Measurements from ENCODE around the gene EPB41L3.
"Not testable (repeated sequence)": the region's sequence is repeated elsewhere in the genome, so short reads cannot be mapped to it uniquely, and the experiment has no call there.

EPB41L3 gene

DNA sequence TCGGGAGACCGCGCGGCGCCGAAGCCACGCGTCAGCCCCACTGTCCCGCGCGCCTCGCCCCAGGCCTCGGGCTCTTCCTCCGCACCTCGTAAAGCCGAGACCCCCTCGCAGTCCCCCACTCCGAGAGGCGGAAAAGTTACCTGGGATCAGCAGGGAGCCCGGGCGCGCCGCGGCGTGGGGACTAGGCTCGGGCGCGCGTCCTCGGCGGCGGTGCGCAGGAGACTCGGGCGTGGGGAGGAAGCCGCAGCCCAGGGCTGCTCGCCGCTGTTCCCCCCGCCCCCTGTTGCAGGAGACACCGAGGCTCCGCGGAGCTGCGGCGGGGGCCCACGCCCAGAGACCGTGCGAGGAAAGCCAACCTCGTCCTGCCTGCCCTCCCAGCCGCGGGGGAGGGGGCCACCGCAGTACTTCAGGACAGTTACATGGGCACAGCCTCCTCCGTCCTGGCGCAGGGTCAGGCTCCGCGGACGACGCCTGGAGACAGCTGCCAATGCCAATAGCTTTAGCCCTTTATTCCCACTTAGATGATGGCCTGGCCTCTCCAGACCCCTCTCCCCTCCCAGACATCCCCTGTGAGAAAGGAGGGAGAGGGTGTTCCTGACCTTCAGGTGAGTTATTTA, at the start of gene EPB41L3:
Gene EPB41L3, minus strand, starts transcription at position 225 of the 617 bp plus-strand sequence. CDS start 54,814 bp downstream, outside the sequence.
- FAIRE-seq: no peak

DNA sequence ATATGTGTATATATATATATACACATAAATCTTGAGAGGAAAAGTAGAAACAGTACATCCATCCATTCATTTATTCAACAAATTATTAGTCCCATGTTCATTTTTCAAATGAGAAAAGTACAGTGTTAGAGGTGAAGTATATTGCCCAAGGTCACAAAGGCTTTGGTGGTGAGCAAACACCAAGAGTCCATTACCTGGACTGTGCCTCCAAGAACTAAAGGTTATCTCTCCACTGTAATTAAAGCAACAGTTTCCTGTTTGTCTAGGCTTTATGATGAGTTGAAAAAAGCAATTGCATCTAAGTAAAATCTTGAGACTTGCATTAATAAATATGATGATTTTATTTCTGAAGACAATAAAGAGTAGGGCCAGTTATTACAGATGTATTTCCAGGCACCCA, 44.7 kb upstream of the EPB41L3 start:
- no peak for FAIRE-seq

DNA sequence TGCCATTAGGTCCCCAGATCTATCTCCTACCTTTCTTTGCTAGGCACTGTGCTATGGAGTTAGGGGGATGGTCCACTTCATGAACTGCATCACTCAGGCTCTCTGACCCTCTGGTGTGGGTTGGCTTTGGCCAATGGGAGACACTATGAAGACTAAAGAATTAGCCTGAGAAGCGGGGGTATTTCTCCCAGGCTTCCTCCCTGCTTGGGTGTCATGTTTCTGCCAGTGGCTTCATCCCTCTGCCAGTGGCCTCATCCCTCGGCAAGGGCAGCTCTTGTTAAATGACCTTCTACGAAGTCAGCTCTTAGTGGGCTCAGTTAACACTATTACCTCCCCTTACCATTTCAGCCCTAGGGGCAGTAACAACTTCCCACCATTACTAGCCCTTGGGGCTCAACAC, 41.9 kb upstream of the EPB41L3 start:
- no peak for FAIRE-seq

DNA sequence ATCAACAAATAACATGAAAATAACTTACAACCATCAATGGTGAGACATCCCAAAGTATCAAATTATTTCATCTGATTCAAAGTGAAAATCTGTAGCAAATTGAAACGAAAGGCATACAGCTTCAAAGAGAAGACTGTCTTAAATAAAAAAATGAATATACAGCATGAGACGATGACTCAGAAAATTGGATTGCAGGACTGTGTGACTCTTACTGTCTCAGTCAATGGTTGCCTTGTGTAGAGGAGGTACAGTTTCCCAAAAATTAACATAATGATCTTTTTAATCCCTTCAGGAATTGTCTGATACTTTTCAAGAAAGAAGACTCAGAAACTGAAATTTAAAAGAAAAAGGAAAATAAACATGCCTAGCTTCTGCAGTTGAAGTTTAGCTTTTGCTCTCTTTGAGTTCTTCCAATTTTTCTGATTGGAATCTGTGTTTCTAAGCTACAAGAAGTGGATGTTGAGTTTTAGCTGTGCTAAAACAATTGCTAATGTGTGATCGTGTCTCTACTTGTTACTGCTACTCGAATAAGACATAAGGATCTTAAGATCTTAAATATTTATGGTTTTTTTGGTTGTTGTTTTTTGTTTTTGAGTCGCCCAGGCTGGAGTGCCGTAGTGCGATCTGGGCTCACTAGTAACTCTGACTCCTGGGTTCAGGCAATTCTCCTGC, 41.1 kb upstream of the EPB41L3 start:
- FAIRE-seq: no peak

DNA sequence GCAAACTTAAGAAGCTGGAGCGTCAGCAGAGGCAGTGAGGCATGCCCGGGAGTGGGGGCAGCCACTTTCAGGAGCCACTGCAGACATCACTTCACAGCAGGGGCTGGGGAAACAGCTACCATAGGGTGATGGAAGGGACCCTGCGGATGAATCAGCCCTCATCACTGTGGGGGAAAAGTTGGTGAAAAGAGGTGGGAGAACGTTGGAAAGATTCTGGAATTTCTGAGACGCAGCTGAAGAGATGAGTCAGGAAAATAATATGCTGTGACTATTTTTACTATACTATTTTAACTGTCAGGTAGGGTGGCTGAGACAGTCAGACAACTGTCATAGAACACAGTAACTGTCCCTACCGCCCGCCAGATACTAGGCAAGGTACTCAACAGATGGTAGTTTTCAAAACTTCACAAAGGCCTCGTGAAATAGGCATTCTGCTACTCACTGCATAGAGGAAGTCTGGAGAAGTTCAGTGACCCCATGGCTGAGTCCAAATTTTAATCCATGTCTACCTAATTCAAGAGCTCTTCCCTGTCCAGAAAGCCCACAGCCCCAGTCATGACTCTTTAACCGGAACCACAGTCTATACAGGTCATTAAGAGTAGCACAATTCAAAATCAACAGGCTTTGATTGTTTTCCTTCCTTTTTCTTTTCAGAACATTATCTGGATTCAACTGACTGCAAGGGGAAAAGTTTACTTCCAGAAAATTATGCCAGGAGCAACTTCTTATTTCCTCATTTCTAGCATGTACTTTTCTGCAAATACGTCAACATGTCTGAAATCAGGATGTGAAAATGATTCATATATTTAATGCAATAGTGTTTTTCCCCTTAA, 39.3 kb upstream of the EPB41L3 start:
- FAIRE-seq: no peak

DNA sequence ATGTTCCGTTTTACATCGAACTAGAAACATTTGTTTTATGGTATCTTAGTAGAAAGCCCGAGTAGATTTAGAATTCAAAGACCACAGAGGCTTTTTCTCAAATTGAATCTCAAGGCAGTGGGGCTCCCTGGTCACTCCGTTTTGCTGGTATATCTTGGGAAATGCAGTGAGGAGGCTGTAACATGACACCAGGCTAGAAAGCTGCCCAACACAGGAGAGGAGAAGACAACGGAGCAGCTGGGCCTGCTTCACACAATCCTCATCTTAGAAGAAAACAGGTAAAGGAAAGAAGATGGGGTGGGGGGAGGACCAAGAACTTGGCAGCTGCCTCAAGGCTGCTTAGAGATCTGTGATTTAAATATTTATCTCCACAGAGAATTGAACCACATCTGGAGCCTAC, 38.3 kb upstream of the EPB41L3 start:
- FAIRE-seq: no peak

DNA sequence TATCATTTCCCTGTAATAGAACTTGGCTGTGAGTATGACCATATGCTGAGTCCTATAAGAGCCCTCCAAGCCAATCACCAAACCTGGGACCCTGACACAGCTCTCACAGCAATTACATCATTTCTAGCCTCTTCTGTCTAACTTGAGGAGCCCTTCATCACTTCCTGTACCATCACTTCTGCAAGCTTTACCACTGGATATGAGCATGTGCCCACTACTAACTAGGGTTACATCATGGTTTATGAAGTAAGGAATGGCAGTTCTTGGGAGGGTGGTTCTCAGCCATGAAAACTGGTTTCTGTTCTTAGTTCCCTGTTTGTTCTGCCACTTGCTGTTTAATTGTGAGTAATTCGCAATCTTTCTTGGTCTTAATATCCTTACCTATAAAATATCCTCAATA, 31.0 kb upstream of the EPB41L3 start:
- FAIRE-seq: no peak

DNA sequence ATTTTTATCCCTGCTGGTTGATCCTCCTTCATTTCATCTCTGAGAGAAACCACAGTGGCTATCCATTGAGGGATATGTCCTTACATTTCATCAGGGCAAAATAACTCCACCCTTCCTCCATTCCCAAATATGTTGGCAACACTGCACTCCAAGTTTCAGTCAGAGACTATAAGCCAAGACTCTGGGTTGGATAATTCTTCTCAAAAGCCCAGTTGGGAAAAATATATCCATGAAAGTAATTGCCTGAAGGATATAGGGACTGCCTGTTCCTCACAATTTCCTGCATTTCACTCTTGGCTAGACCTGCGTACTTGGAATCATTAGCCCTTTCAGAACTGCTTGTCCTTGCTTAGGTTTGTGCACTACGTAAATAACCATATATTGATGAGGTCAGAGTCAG, 27.9 kb upstream of the EPB41L3 start:
- no peak for FAIRE-seq

DNA sequence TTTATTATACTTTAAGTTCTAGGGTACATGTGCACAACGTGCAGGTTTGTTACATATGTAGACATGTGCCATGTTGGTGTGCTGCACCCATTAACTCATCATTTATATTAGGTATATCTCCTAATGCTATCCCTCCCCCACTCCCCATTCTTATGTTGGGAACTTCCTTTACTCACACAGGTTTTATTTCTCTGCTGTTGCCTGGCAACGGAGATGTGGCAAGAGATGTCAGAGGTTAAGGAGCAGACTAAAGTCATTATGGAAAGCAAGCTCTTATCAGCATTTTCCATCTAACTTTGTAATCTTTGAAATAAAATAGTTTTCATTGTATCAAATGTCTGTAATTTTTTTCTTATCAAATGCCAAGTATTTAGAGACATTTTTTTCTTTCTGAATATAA, 26.8 kb upstream of the EPB41L3 start:
- FAIRE-seq: not testable (repeated sequence)

DNA sequence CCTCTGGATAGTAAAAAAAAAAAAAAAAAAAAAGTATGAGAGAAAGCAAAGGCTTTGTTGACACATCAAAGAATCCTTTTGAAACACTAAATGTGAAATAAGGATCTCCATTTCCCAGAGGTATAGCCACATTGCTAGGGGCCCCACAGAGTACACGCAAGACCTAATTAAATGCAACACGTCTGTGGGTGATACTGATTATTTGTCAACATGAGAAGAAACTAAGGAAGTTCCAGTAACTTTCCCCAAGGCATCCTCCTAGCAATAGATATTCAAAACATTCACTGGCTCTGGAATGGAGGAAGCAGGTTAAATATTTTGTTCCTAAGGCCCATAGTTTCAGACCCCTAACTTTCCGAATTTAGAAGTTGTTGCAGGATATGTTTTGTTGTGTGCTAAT, 24.6 kb upstream of the EPB41L3 start:
- FAIRE-seq: no peak

DNA sequence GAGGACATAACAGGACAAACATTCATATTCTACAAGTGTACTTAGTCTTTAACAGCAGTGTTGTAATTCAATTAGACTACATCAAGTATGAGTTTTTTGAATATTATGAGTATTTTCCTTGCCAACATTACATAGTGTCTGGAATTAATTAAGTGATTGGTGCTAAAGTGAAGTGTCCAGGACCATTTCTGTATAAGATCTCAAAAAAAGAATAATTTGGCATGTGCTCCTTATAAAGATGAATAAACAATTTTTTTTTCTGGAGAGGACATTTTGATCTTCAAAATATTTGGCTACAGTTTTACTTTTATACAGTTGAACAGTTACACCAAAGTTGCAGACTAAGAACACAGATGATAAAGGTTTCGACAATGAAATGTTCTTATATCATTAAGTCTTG, 15.1 kb upstream of the EPB41L3 start:
- FAIRE-seq: no peak

DNA sequence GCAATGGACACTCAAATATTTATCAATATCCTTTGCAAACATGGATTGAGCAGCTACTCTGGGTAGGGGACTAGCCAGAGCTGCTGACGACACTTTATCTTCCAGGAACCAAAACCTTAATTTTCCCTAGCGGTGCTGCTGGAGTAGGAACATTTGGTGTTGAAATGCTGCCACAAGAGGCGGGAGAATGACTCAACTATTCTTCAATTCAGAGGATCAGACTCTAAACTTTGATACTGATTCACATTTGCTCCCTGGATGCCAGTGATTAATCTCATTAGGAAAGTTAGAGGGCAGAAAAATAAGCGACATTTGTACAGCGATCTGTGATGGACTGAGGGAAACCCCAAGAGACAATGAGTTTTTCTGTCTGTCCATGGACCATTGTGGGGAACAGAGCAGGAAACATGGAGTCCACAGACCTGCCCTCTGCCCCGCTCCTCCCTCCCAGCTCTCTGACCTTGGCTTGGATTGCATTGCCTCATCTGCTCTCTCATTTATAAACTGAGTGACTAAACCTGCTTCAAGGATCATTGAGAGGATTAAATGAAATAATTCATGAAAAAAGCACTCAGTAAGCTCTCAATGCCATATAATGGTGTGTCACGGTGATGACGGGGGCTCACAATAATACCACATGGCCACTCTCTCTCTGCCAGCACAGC, 12.6 kb upstream of the EPB41L3 start:
- FAIRE-seq: no peak

DNA sequence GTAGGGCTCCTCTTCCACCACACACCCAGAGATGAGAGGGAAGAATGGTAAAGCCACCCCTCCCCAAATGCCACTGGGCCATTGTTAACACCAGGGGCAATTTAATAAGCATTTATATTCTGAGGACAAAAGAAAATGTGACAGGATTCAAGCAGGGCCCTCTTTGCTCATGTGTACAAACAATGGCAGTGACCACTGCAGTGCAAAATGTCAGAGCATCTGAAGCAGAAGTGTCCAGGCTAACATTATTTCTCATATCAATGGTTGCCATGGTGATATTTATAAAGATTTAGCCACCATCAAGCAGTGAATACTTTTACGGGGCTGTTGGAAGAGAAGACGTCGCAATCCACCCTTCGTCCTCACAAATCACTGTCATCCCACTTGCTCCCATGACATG, 10.8 kb upstream of the EPB41L3 start:
- no peak for FAIRE-seq

DNA sequence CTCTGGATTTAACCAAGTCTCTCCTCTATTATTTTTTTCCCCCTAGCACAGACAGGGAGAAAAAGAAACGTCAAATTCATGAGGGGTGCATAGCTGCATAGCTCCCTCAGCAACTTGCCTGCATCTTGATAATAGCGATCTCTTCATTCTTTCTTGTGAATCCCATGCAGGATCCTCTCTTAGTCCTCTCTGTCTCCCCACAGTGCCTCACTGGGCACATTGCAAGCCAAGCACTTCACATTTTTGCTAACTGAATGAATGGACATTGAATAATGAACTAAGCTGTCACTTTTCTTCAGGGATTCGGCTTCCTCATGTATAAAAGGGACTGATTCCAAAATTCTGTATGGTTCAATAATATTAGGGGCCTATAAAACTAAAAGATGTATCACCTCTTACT, 2.9 kb upstream of the EPB41L3 start:
- FAIRE-seq: no peak

DNA sequence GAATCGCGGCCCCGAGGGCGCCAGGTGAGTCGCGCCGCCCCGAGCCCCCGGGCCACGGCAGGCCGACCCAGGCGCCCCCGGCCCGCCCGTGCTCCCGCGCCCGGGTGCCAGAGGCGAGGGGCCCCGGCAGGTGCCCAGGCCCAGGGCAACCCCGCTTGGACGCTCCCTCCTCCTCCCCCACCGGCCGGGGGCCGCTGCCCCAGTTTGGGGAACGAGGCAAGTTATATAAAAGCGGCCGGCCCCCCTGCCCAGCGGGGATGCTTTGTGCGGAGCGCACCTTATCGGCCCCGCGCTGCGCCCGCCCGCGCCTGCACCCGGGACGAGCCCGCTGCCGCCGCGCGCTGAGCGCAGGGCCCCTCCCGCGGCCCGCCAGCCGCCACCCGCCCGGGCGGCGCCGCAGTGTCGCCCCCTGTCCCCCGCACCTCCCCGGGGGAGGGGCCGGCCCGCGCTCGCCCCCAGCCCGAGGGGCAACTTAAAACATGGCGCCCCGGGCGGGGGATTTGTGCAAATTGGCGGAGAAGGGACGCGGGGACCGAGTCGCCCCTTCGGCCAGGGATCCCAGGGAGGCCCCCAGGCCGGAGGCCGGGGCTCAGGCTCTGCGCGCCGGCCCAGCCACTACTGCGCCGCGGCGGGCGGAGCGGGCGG, 639 bp downstream of the EPB41L3 start:
- FAIRE-seq: no peak

DNA sequence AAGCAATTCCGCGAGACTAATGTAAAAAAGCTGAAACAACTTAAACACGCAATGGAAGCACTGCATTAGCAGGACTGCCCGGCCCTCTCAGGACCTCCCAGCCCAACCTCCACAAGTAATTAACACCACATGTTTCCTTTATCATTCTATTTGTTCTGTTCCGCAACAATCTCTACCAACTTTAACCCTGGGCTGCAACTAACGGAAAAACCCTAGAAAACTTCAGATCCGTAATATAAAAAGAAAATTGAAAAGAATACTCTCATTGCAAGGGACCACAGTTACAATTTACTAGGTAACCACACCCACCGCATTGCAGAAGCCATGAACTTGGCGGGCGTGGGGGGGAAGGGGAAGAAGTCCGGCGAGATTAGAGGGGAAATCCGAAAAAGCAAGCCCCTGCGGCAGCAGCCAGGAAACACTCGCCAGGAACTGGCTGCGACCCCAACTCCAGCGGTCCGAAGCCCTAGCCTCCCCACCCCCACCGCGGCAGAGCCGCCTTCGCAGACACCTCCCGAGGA, 1.2 kb downstream of the EPB41L3 start:
- no peak for FAIRE-seq

DNA sequence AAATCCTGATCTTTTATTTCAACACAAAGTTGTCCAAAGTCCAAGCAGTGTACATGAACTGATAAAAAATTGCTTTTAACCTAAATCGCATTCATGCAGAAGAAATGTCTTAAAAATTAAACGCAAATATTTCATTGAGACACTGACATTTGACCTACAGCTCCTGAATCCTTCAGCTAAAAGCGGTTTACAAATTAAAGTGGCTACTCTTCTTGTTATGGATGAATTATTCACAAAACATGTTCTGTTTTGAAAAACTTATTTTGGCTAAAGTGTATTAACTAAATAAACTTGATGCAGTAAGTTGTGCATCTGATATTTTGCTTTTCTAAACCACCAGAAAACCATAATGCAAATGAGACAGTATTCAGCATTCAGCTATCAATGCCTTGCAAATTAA, 2.2 kb downstream of the EPB41L3 start:
- no peak for FAIRE-seq

DNA sequence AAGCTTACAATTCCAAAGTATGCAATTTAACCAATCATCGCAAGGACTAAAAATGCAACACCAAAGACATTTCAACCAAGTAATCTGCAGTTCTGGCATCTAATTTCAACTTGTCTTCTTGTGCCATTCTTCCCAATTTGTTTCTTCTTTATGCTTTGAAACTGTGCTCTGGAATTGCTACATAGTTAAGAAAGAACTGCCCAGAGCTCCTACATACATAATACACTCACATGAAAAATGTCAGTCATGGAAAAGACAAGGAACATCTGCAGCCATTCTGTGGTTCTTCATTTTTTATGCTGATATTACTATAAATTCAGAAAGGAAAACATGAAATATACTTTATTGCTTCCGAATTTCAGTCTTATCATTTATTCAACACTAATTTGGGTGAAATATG, 4.4 kb downstream of the EPB41L3 start:
- no peak for FAIRE-seq

DNA sequence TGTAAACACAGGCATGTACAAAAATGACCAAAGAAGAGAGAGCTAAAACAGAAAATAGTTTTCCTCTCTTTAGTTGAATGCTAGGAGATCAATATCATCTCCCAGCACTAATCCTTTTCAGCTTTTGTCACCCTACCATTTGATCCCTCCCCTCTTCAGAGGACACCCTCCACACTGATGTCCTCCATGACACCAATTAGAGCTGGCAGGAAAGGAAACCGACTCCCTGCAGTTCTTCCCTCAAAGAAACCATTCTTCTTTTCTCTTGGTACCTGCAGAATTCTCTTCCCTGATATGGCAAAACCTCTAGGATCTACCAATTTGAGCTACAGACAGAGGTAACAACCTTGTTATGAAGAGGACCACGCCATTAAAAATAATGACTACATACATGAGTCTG, 5.3 kb downstream of the EPB41L3 start:
- no peak for FAIRE-seq

DNA sequence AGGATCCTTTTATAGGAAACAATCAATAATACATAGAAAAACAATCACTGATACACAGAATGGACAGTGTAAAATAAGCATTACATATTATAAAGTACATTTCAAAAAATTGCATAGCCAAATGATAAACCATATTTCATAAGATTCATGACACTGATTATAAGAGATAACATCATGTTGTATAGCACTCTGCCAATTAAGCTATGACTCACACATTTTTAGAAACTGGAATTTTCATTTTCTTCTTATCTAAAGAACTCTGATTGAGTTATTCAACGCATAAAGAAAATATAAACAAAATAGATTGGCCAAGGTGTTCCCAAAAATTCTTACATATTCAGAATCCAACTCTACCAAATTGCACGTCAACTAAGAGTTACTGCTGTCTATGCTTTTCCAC, 5.9 kb downstream of the EPB41L3 start:
- no peak for FAIRE-seq

DNA sequence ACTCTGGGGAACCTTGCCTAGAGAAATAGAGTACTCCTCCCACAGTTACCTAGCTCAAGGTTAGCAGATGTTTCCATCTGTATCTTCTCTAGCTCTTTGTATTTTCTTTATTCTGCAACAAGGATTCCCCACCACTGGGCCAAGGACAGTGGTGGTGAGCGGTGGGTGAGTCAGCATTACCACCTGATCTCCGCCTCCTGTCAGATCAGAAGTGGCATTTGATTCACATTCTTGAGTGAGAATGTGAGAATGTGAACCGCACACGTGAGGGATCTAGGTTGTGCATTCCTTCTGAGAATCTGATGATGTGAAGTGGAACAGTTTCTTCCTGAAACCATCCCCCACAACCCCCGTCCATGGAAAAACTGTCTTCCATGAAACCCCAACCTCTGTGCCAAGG, 9.0 kb downstream of the EPB41L3 start:
- FAIRE-seq: no peak

DNA sequence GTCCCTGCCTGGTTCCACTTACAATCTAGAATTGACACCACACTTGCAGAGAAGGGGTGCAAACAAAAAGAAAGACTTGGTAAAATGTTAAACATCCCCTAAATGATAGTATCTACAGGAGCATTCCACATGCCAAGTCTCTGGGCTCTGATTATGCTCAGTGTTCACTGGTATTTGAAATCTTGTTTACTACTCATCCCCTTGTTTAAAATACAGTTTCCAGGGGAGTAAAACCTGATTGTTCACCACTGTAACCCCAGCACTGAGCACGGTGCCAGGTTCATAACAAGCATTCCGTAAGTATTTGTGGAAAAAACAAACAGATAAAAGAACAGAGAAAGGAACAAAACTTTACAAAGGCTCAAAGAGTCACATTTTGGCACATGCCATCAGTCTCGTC, 11.7 kb downstream of the EPB41L3 start:
- FAIRE-seq: no peak
